GM18519 (cell line): Measurements from ENCODE around the gene DLG4.
"Not testable (repeated sequence)": the region's sequence is repeated elsewhere in the genome, so short reads cannot be mapped to it uniquely, and the experiment has no call there.

Experiments
- ATAC-seq: cut with Tn5 transposase; IDR thresholded peaks from one replicate; pipeline ENCODE4 v1.9.1; 2021; ENCODE audit warnings: mild to moderate bottlenecking, moderate library complexity; ENCODE audit not compliant: unreplicated experiment, low FRiP score

DLG4 gene

GRCh38 chr17:7249830-7250229, 30.2 kb upstream of the DLG4 start:
- no peak for ATAC-seq

- no peak for ATAC-seq
Measured at GRCh38 chr17:7249214-7249613, 29.6 kb upstream of the DLG4 start.

GRCh38 chr17:7248796-7249195, 29.2 kb upstream of the DLG4 start:
- no peak for ATAC-seq

- ATAC-seq, result no peak
Measured at GRCh38 chr17:7246779-7247178, 27.1 kb upstream of the DLG4 start.

- not testable (repeated sequence) for ATAC-seq
Measured at GRCh38 chr17:7243838-7244237, 24.2 kb upstream of the DLG4 start.

- ATAC-seq, result no peak
Measured at GRCh38 chr17:7243453-7243729, 23.8 kb upstream of the DLG4 start.

- ATAC-seq, result peak; percentile 27
Measured at GRCh38 chr17:7242717-7243452, 23.2 kb upstream of the DLG4 start.

GRCh38 chr17:7241783-7242716, 22.4 kb upstream of the DLG4 start, which contains the start of gene GABARAP:
GABARAP (minus strand) TSS chr17:7242449; CDS start chr17:7242330, 119 bp downstream.
- peak; percentile 22 for ATAC-seq

GRCh38 chr17:7241090-7241733, 21.6 kb upstream of the DLG4 start:
- no peak for ATAC-seq

GRCh38 chr17:7240375-7240774, 20.7 kb upstream of the DLG4 start:
- ATAC-seq, result no peak

- no peak for ATAC-seq
Measured at GRCh38 chr17:7239091-7240027, 19.7 kb upstream of the DLG4 start, which contains the start of gene PHF23. PHF23 (minus strand) TSS chr17:7239457; CDS start chr17:7239279, 178 bp downstream.

GRCh38 chr17:7238420-7239090, 18.9 kb upstream of the DLG4 start:
- ATAC-seq, result no peak

- ATAC-seq, result no peak
Measured at GRCh38 chr17:7237761-7238419, 18.3 kb upstream of the DLG4 start.

GRCh38 chr17:7237266-7237760, 17.7 kb upstream of the DLG4 start:
- ATAC-seq, result no peak

- no peak for ATAC-seq
Measured at GRCh38 chr17:7236808-7237207, 17.2 kb upstream of the DLG4 start.

GRCh38 chr17:7235693-7236665, 16.3 kb upstream of the DLG4 start:
- no peak for ATAC-seq

- peak; percentile 36 for ATAC-seq
Measured at GRCh38 chr17:7234083-7234951, 14.7 kb upstream of the DLG4 start, which contains the start of gene DVL2. DVL2 (minus strand) TSS chr17:7234517; CDS start chr17:7234262, 255 bp downstream.
